K562 (cell line): ENCODE measurements around the gene LRRC61.

ENCODE experiments used
- CHD2 ChIP-seq: IDR thresholded peaks from 2 replicates; pipeline ENCODE4 v1.6.1; 2011; ENCODE audit warnings: low read depth, low read length
- RBM39 ChIP-seq: fragments of 200-400 bp; formaldehyde crosslinking; optimal IDR thresholded peaks from 2 replicates; pipeline ENCODE3; 2018; ENCODE audit warnings: low read depth, low read length

GRCh38 chr7:150307904-150308303 is 15.3 kb upstream of the LRRC61 start:
- TF ChIP-seq CHD2: no peak
- TF ChIP-seq RBM39: no peak
